ENCODE measurements around the gene BMF.

- TF ChIP-seq YY1 (IDR thresholded peaks at IDR 0.05), result no peak
- TF ChIP-seq EGR1 (IDR thresholded peaks at IDR 0.05; ENCODE audit: low read depth in 2 of 2), result no peak
- no peak for TF ChIP-seq FOXA1 (IDR thresholded peaks at IDR 0.05)
- no peak for TF ChIP-seq CTCF (IDR thresholded peaks at IDR 0.05; ENCODE audit: low read depth, low read length, missing input control)
- TF ChIP-seq TAF1 (conservative IDR thresholded peaks at IDR 0.05), result no peak
- no peak for TF ChIP-seq RAD21 (IDR thresholded peaks at IDR 0.05)
- TF ChIP-seq REST (IDR thresholded peaks at IDR 0.05), result no peak
- TF ChIP-seq JUND (IDR thresholded peaks at IDR 0.05), result no peak
- TF ChIP-seq ZBTB33 (IDR thresholded peaks at IDR 0.05), result no peak
- no peak for TF ChIP-seq GABPA (IDR thresholded peaks at IDR 0.05 in 1 of 2, conservative IDR thresholded peaks at IDR 0.05 in 1 of 2)
- TF ChIP-seq RXRA (IDR thresholded peaks at IDR 0.05), result no peak
- no peak for TF ChIP-seq SP1 (IDR thresholded peaks at IDR 0.05)
- TF ChIP-seq HNF4A (conservative IDR thresholded peaks at IDR 0.05), result no peak
- TF ChIP-seq NR2F2 (IDR thresholded peaks at IDR 0.05), result no peak
Measured at GRCh38 chr15:40104296-40104864, 4.3 kb downstream of the BMF start.
